Esophagus squamous epithelium (tissue), 4 donors: ENCODE data around the gene CSF2RB.

Experiments
- POLR2A ChIP-seq, 4 donors: fragments of 450-650 bp; IDR thresholded peaks; one replicate each; pipeline ENCODE4 v1.6.1; 2017; ENCODE audit warnings: antibody characterized with exemption in 4 of 4, mild to moderate bottlenecking in 4 of 4, moderate library complexity in 3 of 4
- TF ChIP-seq, protein P1 (sequence below), 6 experiments: fragments of 450-650 bp in 4 of 6; fragments of 200-600 bp in 2 of 6; sonication (generic) in 2 of 6; IDR thresholded peaks; one replicate each; pipeline ENCODE4 v1.5.1; 2016 to 2019; ENCODE audit warnings: antibody characterized with exemption in 6 of 6, mild to moderate bottlenecking in 4 of 6, moderate library complexity in 4 of 6

DNA sequence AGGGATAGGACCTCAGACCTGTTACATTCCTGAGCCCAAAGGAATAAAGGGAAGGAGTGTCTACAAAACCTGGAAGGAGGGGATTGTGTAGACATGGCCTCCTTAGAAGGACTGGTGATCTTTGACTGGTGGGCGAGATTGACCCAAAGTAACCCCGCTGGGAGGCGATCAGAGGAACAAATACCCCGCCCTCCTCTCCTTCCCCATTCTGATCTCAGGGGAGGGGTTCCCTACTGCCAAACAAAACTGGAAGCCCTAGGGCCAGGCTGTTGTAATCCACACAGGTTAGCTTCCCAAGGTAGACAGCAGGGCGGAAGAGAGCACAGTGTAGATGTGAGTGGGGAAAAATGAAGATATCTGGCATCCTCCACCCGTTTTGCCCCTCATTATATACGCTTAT, 28.0 kb upstream of the CSF2RB start:
- TF ChIP-seq, protein P1, sequence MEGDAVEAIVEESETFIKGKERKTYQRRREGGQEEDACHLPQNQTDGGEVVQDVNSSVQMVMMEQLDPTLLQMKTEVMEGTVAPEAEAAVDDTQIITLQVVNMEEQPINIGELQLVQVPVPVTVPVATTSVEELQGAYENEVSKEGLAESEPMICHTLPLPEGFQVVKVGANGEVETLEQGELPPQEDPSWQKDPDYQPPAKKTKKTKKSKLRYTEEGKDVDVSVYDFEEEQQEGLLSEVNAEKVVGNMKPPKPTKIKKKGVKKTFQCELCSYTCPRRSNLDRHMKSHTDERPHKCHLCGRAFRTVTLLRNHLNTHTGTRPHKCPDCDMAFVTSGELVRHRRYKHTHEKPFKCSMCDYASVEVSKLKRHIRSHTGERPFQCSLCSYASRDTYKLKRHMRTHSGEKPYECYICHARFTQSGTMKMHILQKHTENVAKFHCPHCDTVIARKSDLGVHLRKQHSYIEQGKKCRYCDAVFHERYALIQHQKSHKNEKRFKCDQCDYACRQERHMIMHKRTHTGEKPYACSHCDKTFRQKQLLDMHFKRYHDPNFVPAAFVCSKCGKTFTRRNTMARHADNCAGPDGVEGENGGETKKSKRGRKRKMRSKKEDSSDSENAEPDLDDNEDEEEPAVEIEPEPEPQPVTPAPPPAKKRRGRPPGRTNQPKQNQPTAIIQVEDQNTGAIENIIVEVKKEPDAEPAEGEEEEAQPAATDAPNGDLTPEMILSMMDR (IDR thresholded peaks at IDR 0.05) = no peak
- no peak for TF ChIP-seq POLR2A (IDR thresholded peaks at IDR 0.05)
